ENCODE results near the gene HMGN1.

- TF ChIP-seq CTCF (IDR thresholded peaks at IDR 0.05) (no peak), POLR2A (IDR thresholded peaks at IDR 0.05) (no peak)
Observed at GRCh38 chr21:39319251-39319756, 29.6 kb downstream of the HMGN1 start.

All from adrenal gland (tissue), 5 donors.